ENCODE results near the gene PKP1.
A peak's percentile ranks its signal among the peaks of the same experiment; 100 is the strongest.

PKP1 gene

GRCh38 chr1:201307760-201308499 is 24.6 kb downstream of the PKP1 start:
- no peak for DNase-seq (ENCODE audit: low spot score)

GRCh38 chr1:201309416-201309815 is 26.1 kb downstream of the PKP1 start:
- no peak for DNase-seq (ENCODE audit: low spot score)

- DNase-seq (ENCODE audit: low spot score) = no peak
Measured at GRCh38 chr1:201310251-201310985, 27.1 kb downstream of the PKP1 start.

GRCh38 chr1:201310986-201311355 is 27.7 kb downstream of the PKP1 start:
- peak; percentile 2 for DNase-seq (ENCODE audit: low spot score)

- no peak for DNase-seq (ENCODE audit: low spot score)
Measured at GRCh38 chr1:201311356-201312011, 28.2 kb downstream of the PKP1 start.

- DNase-seq (ENCODE audit: low spot score) = no peak
Measured at GRCh38 chr1:201312298-201312697, 29.0 kb downstream of the PKP1 start.

- DNase-seq (ENCODE audit: low spot score) = no peak
Measured at GRCh38 chr1:201313086-201313485, 29.8 kb downstream of the PKP1 start.

- no peak for DNase-seq (ENCODE audit: low spot score)
Measured at GRCh38 chr1:201316556-201316955, 33.2 kb downstream of the PKP1 start.

GRCh38 chr1:201317551-201317950 is 34.2 kb downstream of the PKP1 start:
- DNase-seq (ENCODE audit: low spot score) = no peak

GRCh38 chr1:201318504-201319340 is 35.4 kb downstream of the PKP1 start:
- DNase-seq (ENCODE audit: low spot score) = no peak

- DNase-seq (ENCODE audit: low spot score) = no peak
Measured at GRCh38 chr1:201319631-201320030, 36.3 kb downstream of the PKP1 start.

GRCh38 chr1:201320168-201320788 is 37.0 kb downstream of the PKP1 start:
- no peak for DNase-seq (ENCODE audit: low spot score)

GRCh38 chr1:201321826-201322390 is 38.6 kb downstream of the PKP1 start:
- DNase-seq (ENCODE audit: low spot score) = no peak

- DNase-seq (ENCODE audit: low spot score) = no peak
Measured at GRCh38 chr1:201322653-201323510, 39.6 kb downstream of the PKP1 start.

GRCh38 chr1:201324306-201324705 is 41.0 kb downstream of the PKP1 start:
- DNase-seq (ENCODE audit: low spot score) = no peak

- DNase-seq (ENCODE audit: low spot score) = no peak
Measured at GRCh38 chr1:201324821-201325677, 41.7 kb downstream of the PKP1 start.

- no peak for DNase-seq (ENCODE audit: low spot score)
Measured at GRCh38 chr1:201325678-201326060, 42.4 kb downstream of the PKP1 start.

GRCh38 chr1:201326710-201327109 is 43.4 kb downstream of the PKP1 start:
- no peak for DNase-seq (ENCODE audit: low spot score)

- no peak for DNase-seq (ENCODE audit: low spot score)
Measured at GRCh38 chr1:201327687-201328240, 44.5 kb downstream of the PKP1 start.

Measured in cerebellar cortex (tissue), 1 donor.